IMR-90 (cell line): ENCODE data around the gene SOCS2. TPM values are rescaled to one million over a fixed set of nuclear protein-coding genes. Genes with fewer than 3 reads are reported as not detected.

Source experiments
- ATAC-seq: fragments of 200-7000 bp; cut with Tn5 transposase; 2 replicates; pipeline ENCODE4 v1.9.1; 2020; ENCODE audit warnings: low read depth, mild to moderate bottlenecking, moderate library complexity
- BruUV-seq: library from RNA; stranded (reverse); fragments of 400-500 nt; replicated peaks from 2 replicates; lab custom pipeline; 2021; lab: Mats Ljungman, UMichigan
- CTCF ChIA-PET: fragments of 300-600 bp; formaldehyde crosslinking; extraction: SDS; loops from one replicate; lab custom pipeline; 2021; ENCODE audit warnings: antibody characterized with exemption; lab: Yijun Ruan, JAX
- POLR2A ChIA-PET: fragments of 300-600 bp; sonication (Branson Sonifier 250); formaldehyde crosslinking; loops from one replicate; lab custom pipeline; 2022; ENCODE audit warnings: antibody characterized with exemption; ENCODE audit not compliant: unreplicated experiment; lab: Charles Lee
- DNase-seq: peaks from one replicate; pipeline ENCODE4 v3.0.0; 2013
- H2AFZ ChIP-seq: replicated peaks from 2 replicates; pipeline ENCODE3; 2013; ENCODE audit warnings: low read length, mild to moderate bottlenecking; ENCODE audit not compliant: poor library complexity
- H2AK5ac ChIP-seq: 2 replicates; pipeline ENCODE4 v1.6.1; 2013; ENCODE audit warnings: low read depth, low read length, inconsistent platforms
- H2AK9ac ChIP-seq: replicated peaks from 2 replicates; pipeline ENCODE3; 2013; ENCODE audit warnings: mild to moderate bottlenecking, low read depth, low read length, moderate library complexity; ENCODE audit not compliant: poor library complexity
- H2BK120ac ChIP-seq: 2 replicates; pipeline ENCODE4 v1.6.1; 2013; ENCODE audit warnings: low read depth, low read length, inconsistent platforms
- H2BK15ac ChIP-seq: 3 replicates; pipeline ENCODE4 v1.6.1; 2013; ENCODE audit warnings: low read depth, low read length, inconsistent platforms
- H2BK20ac ChIP-seq: 2 replicates; pipeline ENCODE4 v1.6.1; 2013; ENCODE audit warnings: low read depth, mild to moderate bottlenecking, inconsistent platforms, low read length, moderate library complexity
- H2BK5ac ChIP-seq: 2 replicates; pipeline ENCODE4 v1.6.1; 2013; ENCODE audit warnings: mild to moderate bottlenecking, low read depth, low read length, inconsistent platforms; ENCODE audit not compliant: poor library complexity, severe bottlenecking
- H3K14ac ChIP-seq: replicated peaks from 2 replicates; pipeline ENCODE4 v1.6.1; 2013; ENCODE audit warnings: low read depth, low read length, inconsistent platforms
- H3K18ac ChIP-seq: 2 replicates; pipeline ENCODE4 v1.6.1; 2013; ENCODE audit warnings: low read depth, low read length, control low read depth
- H3K23ac ChIP-seq: 2 replicates; pipeline ENCODE4 v1.6.1; 2013; ENCODE audit warnings: low read depth, low read length, inconsistent platforms
- H3K27ac ChIP-seq: 2 replicates; pipeline ENCODE4 v1.5.1; 2013; ENCODE audit warnings: mild to moderate bottlenecking, control low read depth, low read length; ENCODE audit not compliant: insufficient read depth
- H3K27me3 ChIP-seq: 2 replicates; pipeline ENCODE4 v1.6.1; 2013; ENCODE audit warnings: low read length; ENCODE audit not compliant: control insufficient read depth, insufficient read depth
- H3K36me3 ChIP-seq: 2 replicates; pipeline ENCODE4 v1.6.1; 2013; ENCODE audit warnings: low read length, mixed read lengths; ENCODE audit not compliant: control insufficient read depth, insufficient read depth
- H3K4ac ChIP-seq: 2 replicates; pipeline ENCODE4 v1.6.1; 2013; ENCODE audit warnings: low read depth, low read length, inconsistent platforms
- H3K4me1 ChIP-seq: 2 replicates; pipeline ENCODE4 v1.6.1; 2013; ENCODE audit warnings: low read length, mixed read lengths; ENCODE audit not compliant: control insufficient read depth, insufficient read depth
- H3K4me2 ChIP-seq: 2 replicates; pipeline ENCODE4 v1.6.1; 2013; ENCODE audit warnings: low read depth, mild to moderate bottlenecking, control low read depth, low read length, moderate library complexity
- H3K4me3 ChIP-seq: 2 replicates; pipeline ENCODE4 v1.5.1; 2013; ENCODE audit warnings: low read depth, mild to moderate bottlenecking, control low read depth, low read length, moderate library complexity; ENCODE audit not compliant: insufficient read depth
- H3K56ac ChIP-seq: 2 replicates; pipeline ENCODE4 v1.6.1; 2013; ENCODE audit warnings: low read length, inconsistent platforms; ENCODE audit not compliant: insufficient read depth; ENCODE audit errors: extremely low read depth
- H3K79me1 ChIP-seq, 2 experiments: 2 replicates each; pipeline ENCODE4 v1.6.1; 2013; ENCODE audit warnings: low read length in 2 of 2, inconsistent platforms in 1 of 2, low read depth in 1 of 2
- H3K9ac ChIP-seq: 2 replicates; pipeline ENCODE4 v1.6.1; 2013; ENCODE audit warnings: low read depth, low read length, control low read depth
- H3K9me1 ChIP-seq: 2 replicates; pipeline ENCODE4 v1.6.1; 2013; ENCODE audit warnings: low read length, inconsistent platforms; ENCODE audit not compliant: insufficient read depth
- H3K9me3 ChIP-seq: 2 replicates; pipeline ENCODE4 v1.6.1; 2013; ENCODE audit warnings: low read length; ENCODE audit not compliant: control insufficient read depth, insufficient read depth
- H4K20me1 ChIP-seq: 2 replicates; pipeline ENCODE4 v1.6.1; 2013; ENCODE audit warnings: low read length, inconsistent platforms; ENCODE audit not compliant: insufficient read depth
- H4K5ac ChIP-seq: 2 replicates; pipeline ENCODE4 v1.6.1; 2013; ENCODE audit warnings: mild to moderate bottlenecking, low read depth, low read length, control low read depth
- H4K8ac ChIP-seq, 2 experiments: 2 replicates each; pipeline ENCODE4 v1.6.1; 2013; ENCODE audit warnings: low read depth in 2 of 2, low read length in 2 of 2, control low read depth in 1 of 2, inconsistent platforms in 1 of 2
- H4K91ac ChIP-seq: 2 replicates; pipeline ENCODE4 v1.6.1; 2013; ENCODE audit warnings: low read depth, low read length, inconsistent platforms; ENCODE audit not compliant: insufficient read depth
- CEBPB ChIP-seq: IDR thresholded peaks from 2 replicates; pipeline ENCODE4 v1.6.1; 2012; ENCODE audit warnings: low read depth, low read length, improper control_type of control experiment
- CHD1 ChIP-seq: IDR thresholded peaks from 2 replicates; pipeline ENCODE4 v1.6.1; 2012; ENCODE audit warnings: low read depth, low read length, improper control_type of control experiment
- CTCF ChIP-seq: conservative IDR thresholded peaks from 2 replicates; pipeline ENCODE4 v1.5.1; 2012; ENCODE audit warnings: mild to moderate bottlenecking, low read depth, low read length, improper control_type of control experiment
- MAFK ChIP-seq: IDR thresholded peaks from 2 replicates; pipeline ENCODE4 v1.6.1; 2012; ENCODE audit warnings: low read depth, low read length, improper control_type of control experiment
- MAZ ChIP-seq: IDR thresholded peaks from 2 replicates; pipeline ENCODE4 v1.6.1; 2012; ENCODE audit warnings: low read depth, mild to moderate bottlenecking, low read length, improper control_type of control experiment, moderate library complexity, borderline replicate concordance
- MXI1 ChIP-seq: IDR thresholded peaks from 2 replicates; pipeline ENCODE4 v1.6.1; 2012; ENCODE audit warnings: low read depth, mild to moderate bottlenecking, low read length, moderate library complexity, borderline replicate concordance
- NFE2L2 ChIP-seq: fragments of 150-350 bp; IDR thresholded peaks from 2 replicates; pipeline ENCODE4 v1.6.1; 2016; ENCODE audit warnings: low read depth, mild to moderate bottlenecking, low read length
- POLR2A ChIP-seq: IDR thresholded peaks from 2 replicates; pipeline ENCODE4 v1.6.1; 2012; ENCODE audit warnings: mild to moderate bottlenecking, low read depth, low read length
- RAD21 ChIP-seq: IDR thresholded peaks from 2 replicates; pipeline ENCODE4 v1.6.1; 2012; ENCODE audit warnings: low read length, improper control_type of control experiment
- RCOR1 ChIP-seq: IDR thresholded peaks from 2 replicates; pipeline ENCODE4 v1.6.1; 2012; ENCODE audit warnings: mild to moderate bottlenecking, low read length, improper control_type of control experiment; ENCODE audit not compliant: insufficient replicate concordance
- RFX5 ChIP-seq: IDR thresholded peaks from 2 replicates; pipeline ENCODE4 v1.8.0; 2012; ENCODE audit warnings: low read depth, mild to moderate bottlenecking, low read length, moderate library complexity
- SMC3 ChIP-seq: fragments of 150-350 bp; IDR thresholded peaks from 2 replicates; pipeline ENCODE4 v1.6.1; 2016; ENCODE audit warnings: low read depth, mild to moderate bottlenecking, antibody characterized with exemption, low read length, moderate library complexity
- USF2 ChIP-seq: fragments of 150-350 bp; IDR thresholded peaks from 2 replicates; pipeline ENCODE4 v1.6.1; 2017; ENCODE audit warnings: mild to moderate bottlenecking, antibody characterized with exemption, low read length, low read depth
- WGBS, 2 experiments: methylation state at CpG; one replicate each; pipeline versions ENCODE4 v1.1.5 to v1.1.7; 2013; ENCODE audit warnings: missing lambda C conversion rate in 2 of 2; ENCODE audit not compliant: insufficient read length in 1 of 2; ENCODE audit errors: extremely low coverage in 2 of 2; 5-methylcytosine and 5-hydroxymethylcytosine counted together
- dilution Hi-C: fragments of 300-500 bp; cut with HindIII; formaldehyde crosslinking; loops from one replicate; pipeline ENCODE4 v1.14.3; 2018; ENCODE audit warnings: low sequenced_read_pairs; ENCODE audit not compliant: unreplicated experiment
- in situ Hi-C: fragments of 300-500 bp; cut with MboI; formaldehyde crosslinking; loops from 3 replicates; pipeline ENCODE4 v1.14.3; 2019; ENCODE audit warnings: low sequenced_read_pairs, inconsistent platforms, mixed read lengths
- intact Hi-C: fragments of 100-400 bp; cut with micrococcal nuclease; formaldehyde crosslinking; loops from 2 replicates; pipeline ENCODE4 v1.10.0; 2022
- polyA plus RNA-seq, 3 experiments: library from polyadenylated mRNA; depleted of rRNA; stranded (reverse); fragments of >200 nt; gene quantifications; 2 replicates each; pipeline ENCODE4 v1.2.3, GENCODE V29; 2012; ENCODE audit warnings: low replicate concordance in 1 of 3
- total RNA-seq: library from RNA; depleted of rRNA; stranded (reverse); fragments of >200 nt; gene quantifications from 2 replicates; pipeline ENCODE4 v1.2.3, GENCODE V29; 2012

The SOCS2 gene
- total and polyA plus RNA-seq, 2 of the 4 experiments (the other 2 are of a cell fraction), result 12.0 to 12.4 TPM

GRCh38 chr12:93533310-93533709, 39.2 kb upstream of the SOCS2 start:
- intact Hi-C loops, result no loop called here
- POLR2A ChIA-PET, result no interaction called here

More at GRCh38 chr12:93533310-93533709, 39.2 kb upstream of the SOCS2 start:
- TF ChIP-seq MAFK, result no peak
- no peak for TF ChIP-seq CTCF
- TF ChIP-seq USF2, result no peak
- no peak for TF ChIP-seq RAD21
- no peak for TF ChIP-seq MAZ
- TF ChIP-seq POLR2A, result no peak
- no peak for TF ChIP-seq NFE2L2
- no peak for TF ChIP-seq SMC3
- no peak for TF ChIP-seq CEBPB
- no peak for TF ChIP-seq CHD1
- TF ChIP-seq MXI1, result no peak
- no peak for TF ChIP-seq RCOR1
- TF ChIP-seq RFX5, result no peak
- no peak overlapping the region for H2AK9ac ChIP-seq
- no peak overlapping the region for H4K91ac ChIP-seq
- no peak overlapping the region for H3K9ac ChIP-seq
- H3K27ac ChIP-seq, result no peak overlapping the region
- H4K8ac ChIP-seq, result no peak overlapping the region
- no peaks in the 10 kb centered on the region for H3K27me3 ChIP-seq
- WGBS, 2 experiments, result 79% methylated on average over 5 of the region's 5 CpGs; no CpG with 5 or more reads in 1 of the 2 experiments
- H3K79me1 ChIP-seq, result no peaks in the 10 kb centered on the region
- no peak overlapping the region for H2BK120ac ChIP-seq
- no peak overlapping the region for H3K23ac ChIP-seq
- no peak overlapping the region for H3K56ac ChIP-seq
- no peak overlapping the region for H3K14ac ChIP-seq
- no peak overlapping the region for H4K5ac ChIP-seq
- DNase-seq, result no peak
- dilution Hi-C loops, result no loop called here
- no peaks in the 10 kb centered on the region for H4K20me1 ChIP-seq
- H2AK5ac ChIP-seq, result no peak overlapping the region
- CTCF ChIA-PET, result interaction anchor here (0.5 to 0.8 kb wide), 2 partner anchors 30 to 569 kb away, joined by 3 read pairs; no protein-coding TSS in a partner anchor
- no peak overlapping the region for H3K18ac ChIP-seq
- in situ Hi-C loops, result no loop called here
- ATAC-seq, result no peak
- H3K4me1 ChIP-seq, result peaks cover 2% of the 10 kb centered on the region; the same call in 1 of the 2 replicates
- no peak overlapping the region for H2BK5ac ChIP-seq
- H3K9me1 ChIP-seq, result no peaks in the 10 kb centered on the region
- H3K4me3 ChIP-seq, result no peak overlapping the region
- H2AFZ ChIP-seq, result no peak overlapping the region
- H3K4ac ChIP-seq, result no peak overlapping the region
- no peak overlapping the region for H2BK20ac ChIP-seq
- H3K36me3 ChIP-seq, result no peaks in the 10 kb centered on the region
- no TSS peak for BruUV-seq
- H2BK15ac ChIP-seq, result no peak overlapping the region
- H3K9me3 ChIP-seq, result no peaks in the 10 kb centered on the region
- no peak overlapping the region for H3K4me2 ChIP-seq
